ENCODE data around the gene NPAS2. TPM values are rescaled to one million over a fixed set of nuclear protein-coding genes. Genes with fewer than 3 reads are reported as not detected.

The NPAS2 gene
- total and polyA plus RNA-seq, 5 experiments from 2014 or later, result 2.0 to 9.0 (median 4.1) TPM

GRCh38 chr2:100990650-100991403 lies 170.9 kb downstream of the NPAS2 start:
- H3K27me3 Mint-ChIP-seq, result no peaks in the 10 kb centered on the region
- POLR2A ChIA-PET, result interaction anchor here (1.3 kb wide), 1 partner anchor 11 kb away, joined by 5 read pairs; the partner anchor contains the start of gene RPL31
- H3K4me1 Mint-ChIP-seq, result peaks cover 2 to 6% (median 4%) of the 10 kb centered on the region in 4 donors
- no peaks in the 10 kb centered on the region for H3K9me3 Mint-ChIP-seq
- H3K36me3 Mint-ChIP-seq, result peaks cover 0 to 25% (median 0%) of the 10 kb centered on the region in 3 donors
- H3K4me3 Mint-ChIP-seq, result no peak overlapping the region
- DNase-seq, result no peak
- H3K27ac Mint-ChIP-seq, result peak overlapping the region in 1 of 10 donors; percentile 29
- ATAC-seq, result no peak

GRCh38 chr2:100991404-100991773 lies 171.4 kb downstream of the NPAS2 start:
- Mint-ChIP-seq H3K4me1 (peaks cover 2 to 6% (median 4%) of the 10 kb centered on the region in 4 donors), H3K36me3 (peaks cover 0 to 21% (median 0%) of the 10 kb centered on the region in 3 donors), H3K9me3 (no peaks in the 10 kb centered on the region), H3K4me3 (no peak overlapping the region), H3K27me3 (no peaks in the 10 kb centered on the region), H3K27ac (no peak overlapping the region)
- POLR2A ChIA-PET, result no interaction called here
- no peak for ATAC-seq
- DNase-seq, result no peak

GRCh38 chr2:100992262-100992661 lies 172.3 kb downstream of the NPAS2 start:
- ATAC-seq (no peak), DNase-seq (no peak)
- POLR2A ChIA-PET, result no interaction called here
- H3K27ac Mint-ChIP-seq, result peak overlapping the region in 3 of 10 donors; percentile 15 to 31 (median 23)
- H3K36me3 Mint-ChIP-seq, result peaks cover 0 to 23% (median 0%) of the 10 kb centered on the region in 3 donors
- no peaks in the 10 kb centered on the region for H3K27me3 Mint-ChIP-seq
- no peak overlapping the region for H3K4me3 Mint-ChIP-seq
- no peaks in the 10 kb centered on the region for H3K9me3 Mint-ChIP-seq
- H3K4me1 Mint-ChIP-seq, result peaks cover 2 to 6% (median 4%) of the 10 kb centered on the region in 4 donors

GRCh38 chr2:100993294-100993693 lies 173.4 kb downstream of the NPAS2 start:
- H3K9me3 Mint-ChIP-seq, result no peaks in the 10 kb centered on the region

GRCh38 chr2:100995309-100996075 lies 175.6 kb downstream of the NPAS2 start:
- Mint-ChIP-seq H3K27me3 (no peaks in the 10 kb centered on the region), H3K36me3 (peaks cover 0 to 20% (median 0%) of the 10 kb centered on the region in 3 donors), H3K4me1 (peaks cover 0 to 6% (median 3%) of the 10 kb centered on the region in 4 donors), H3K9me3 (no peaks in the 10 kb centered on the region), H3K4me3 (no peak overlapping the region), H3K27ac (peak overlapping the region in 2 of 10 donors; percentile 49 to 75)
- no peak for ATAC-seq
- DNase-seq, result no peak
- POLR2A ChIA-PET, result no interaction called here

More at GRCh38 chr2:100993294-100993693, 173.4 kb downstream of the NPAS2 start:
- Mint-ChIP-seq H3K4me1 (peaks cover 2 to 6% (median 4%) of the 10 kb centered on the region in 4 donors), H3K36me3 (peaks cover 0 to 23% (median 0%) of the 10 kb centered on the region in 3 donors), H3K27me3 (no peaks in the 10 kb centered on the region), H3K4me3 (no peak overlapping the region), H3K27ac (no peak overlapping the region)
- ATAC-seq (no peak), DNase-seq (no peak)
- POLR2A ChIA-PET, result interaction anchor here (0.7 kb wide), 2 partner anchors 387 to 1177 kb away, joined by 3 read pairs; no protein-coding TSS in a partner anchor

- DNase-seq (no peak), ATAC-seq (no peak)
- H3K4me1 Mint-ChIP-seq, result peaks cover 5 to 14% (median 10%) of the 10 kb centered on the region in 4 donors
- H3K9me3 Mint-ChIP-seq, result no peaks in the 10 kb centered on the region
- H3K27ac Mint-ChIP-seq, result no peak overlapping the region
- peaks cover 0 to 22% (median 0%) of the 10 kb centered on the region in 3 donors for H3K36me3 Mint-ChIP-seq
- H3K27me3 Mint-ChIP-seq, result no peaks in the 10 kb centered on the region
- POLR2A ChIA-PET, result no interaction called here
- H3K4me3 Mint-ChIP-seq, result no peak overlapping the region
Observed at GRCh38 chr2:100997509-100998234, 177.7 kb downstream of the NPAS2 start.

GRCh38 chr2:100998235-100998573 lies 178.3 kb downstream of the NPAS2 start:
- H3K27ac Mint-ChIP-seq, result no peak overlapping the region
- POLR2A ChIA-PET, result no interaction called here

GRCh38 chr2:100999995-101000394 lies 180.1 kb downstream of the NPAS2 start:
- peak overlapping the region in 4 of 10 donors; percentile 22 to 45 (median 38) for H3K4me3 Mint-ChIP-seq
- peak overlapping the region in 5 of 10 donors; percentile 49 to 85 (median 66) for H3K27ac Mint-ChIP-seq

More at GRCh38 chr2:100998235-100998573, 178.3 kb downstream of the NPAS2 start:
- Mint-ChIP-seq H3K9me3 (no peaks in the 10 kb centered on the region), H3K36me3 (peaks cover 0 to 27% (median 5%) of the 10 kb centered on the region in 3 donors), H3K4me1 (peaks cover 9 to 19% (median 14%) of the 10 kb centered on the region in 4 donors), H3K27me3 (no peaks in the 10 kb centered on the region), H3K4me3 (no peak overlapping the region)
- DNase-seq, result no peak
- no peak for ATAC-seq

GRCh38 chr2:101001691-101002561 lies 182.0 kb downstream of the NPAS2 start, which contains the start of gene RPL31:
RPL31 (plus strand) TSS chr2:101002289; CDS start chr2:101002702, 413 bp downstream.
- peak within 1 kb of the TSS; percentile 74 to 99 (median 98) for H3K27ac Mint-ChIP-seq
- peaks cover 27 to 53% (median 47%) of the 10 kb centered on the region in 4 donors for H3K4me1 Mint-ChIP-seq
- H3K9me3 Mint-ChIP-seq, result no peaks in the 10 kb centered on the region
- no peaks in the 10 kb centered on the region for H3K27me3 Mint-ChIP-seq
- POLR2A ChIA-PET, result interaction anchor here (0.6 to 2.6 kb wide), 13 partner anchors 11 to 727 kb away, joined by 3 to 28 read pairs (median 4); partner anchors contain the start of genes CNOT11, PDCL3 and RNF149
- peak; percentile 93 to 94 for ATAC-seq
- H3K4me3 Mint-ChIP-seq, result peak within 1 kb of the TSS; percentile 82 to 97 (median 94)
- H3K36me3 Mint-ChIP-seq, result peaks cover 0 to 46% (median 32%) of the 10 kb centered on the region in 3 donors
- DNase-seq, result peak; percentile 88 to 98 (median 94)

More at GRCh38 chr2:100999995-101000394, 180.1 kb downstream of the NPAS2 start:
- peaks cover 0 to 36% (median 22%) of the 10 kb centered on the region in 3 donors for H3K36me3 Mint-ChIP-seq
- H3K9me3 Mint-ChIP-seq, result no peaks in the 10 kb centered on the region
- DNase-seq, result no peak
- peaks cover 26 to 37% (median 32%) of the 10 kb centered on the region in 4 donors for H3K4me1 Mint-ChIP-seq
- ATAC-seq, result no peak
- no peaks in the 10 kb centered on the region for H3K27me3 Mint-ChIP-seq
- POLR2A ChIA-PET, result no interaction called here

- peak overlapping the region; percentile 82 to 97 (median 94) for H3K4me3 Mint-ChIP-seq
- ATAC-seq (peak in 1 of 2 donors; percentile 51), DNase-seq (no peak)
- no peaks in the 10 kb centered on the region for H3K27me3 Mint-ChIP-seq
- H3K9me3 Mint-ChIP-seq, result no peaks in the 10 kb centered on the region
- peaks cover 0 to 51% (median 33%) of the 10 kb centered on the region in 3 donors for H3K36me3 Mint-ChIP-seq
- peaks cover 27 to 56% (median 49%) of the 10 kb centered on the region in 4 donors for H3K4me1 Mint-ChIP-seq
- peak overlapping the region; percentile 74 to 99 (median 98) for H3K27ac Mint-ChIP-seq
- POLR2A ChIA-PET, result interaction anchor here (0.9 to 2.6 kb wide), 9 partner anchors 10 to 586 kb away, joined by 3 to 28 read pairs (median 5); partner anchors contain the start of genes CNOT11 and PDCL3
Observed at GRCh38 chr2:101002562-101003277, 182.8 kb downstream of the NPAS2 start.

All from naive thymus-derived CD8-positive, alpha-beta T cell (primary cell).